Measurements from ENCODE around the gene KRT84. TPM values are rescaled to one million over a fixed set of nuclear protein-coding genes. Genes with fewer than 3 reads are reported as not detected.
A peak's percentile ranks its signal among the peaks of the same experiment; 100 is the strongest.

The KRT84 gene
- total RNA-seq, 4 donors from 2014 or later = not detected

DNA sequence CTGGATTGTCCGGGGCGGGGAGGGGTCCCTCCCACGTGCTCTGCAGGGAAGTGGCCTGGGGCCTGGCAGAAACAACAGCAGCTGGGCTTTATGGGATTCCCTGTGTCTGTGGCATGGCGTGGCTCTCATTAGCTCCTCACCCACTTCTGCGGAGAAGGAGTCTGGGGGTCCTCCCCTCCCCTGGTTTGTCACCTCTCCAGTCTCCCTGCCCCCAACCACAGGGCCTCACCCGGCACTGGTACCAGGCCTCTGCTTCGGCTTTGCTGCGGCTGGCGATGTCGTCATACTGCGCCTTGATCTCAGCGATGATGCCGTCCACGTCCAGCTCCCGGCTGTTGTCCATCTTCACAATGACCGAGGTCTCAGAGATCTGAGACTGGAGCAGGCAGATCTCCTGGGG lies 14.3 kb upstream of the KRT84 start:
- no peaks in the 10 kb centered on the region for H3K36me3 ChIP-seq
- H3K4me1 ChIP-seq = no peaks in the 10 kb centered on the region
- no peak for DNase-seq
- no peaks in the 10 kb centered on the region for H3K27me3 ChIP-seq
- no peak for TF ChIP-seq POLR2A (IDR thresholded peaks at IDR 0.05)
- H3K27ac ChIP-seq = no peak overlapping the region
- H3K9me3 ChIP-seq = no peaks in the 10 kb centered on the region
- H3K4me3 ChIP-seq = no peak overlapping the region

DNA sequence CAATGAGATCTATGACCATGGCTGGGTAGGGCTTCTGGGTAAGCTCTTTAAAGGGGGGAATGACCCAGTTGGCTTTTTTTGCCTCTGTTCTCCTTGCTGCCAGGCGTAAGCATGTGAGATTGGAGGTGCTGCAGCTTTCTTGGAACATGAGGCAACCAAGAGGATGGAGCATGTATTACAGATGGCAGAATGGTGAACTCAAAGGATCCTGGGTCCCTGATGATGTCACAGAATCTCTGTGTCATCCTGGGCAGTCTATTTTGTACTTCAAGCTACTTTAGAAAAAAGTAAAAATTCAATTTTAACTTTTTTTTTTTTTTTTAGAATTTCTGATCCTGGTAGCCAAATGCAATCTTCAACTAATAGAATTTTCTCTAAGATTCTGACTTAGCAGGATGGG lies 12.7 kb upstream of the KRT84 start:
- no peak overlapping the region for H3K27ac ChIP-seq

DNA sequence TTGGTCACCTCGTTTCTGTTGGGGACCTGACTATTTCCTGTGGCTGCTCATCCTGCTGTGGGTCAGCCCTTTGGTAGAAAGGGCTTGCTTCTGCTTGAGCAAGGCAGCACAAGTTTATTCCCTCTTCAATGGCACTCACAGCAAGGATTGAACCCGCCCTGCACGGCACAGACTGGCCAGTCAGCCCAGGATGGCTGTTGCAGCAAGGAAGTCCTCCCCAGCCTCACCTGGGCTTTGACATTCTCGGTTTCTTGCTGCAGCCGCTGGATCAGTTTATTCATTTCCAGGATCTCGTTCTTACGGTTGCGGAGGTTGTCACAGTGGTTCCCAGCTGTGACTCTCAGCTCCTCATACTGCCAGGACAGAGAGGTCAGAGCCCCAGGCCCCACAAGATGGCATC lies 11.2 kb upstream of the KRT84 start:
- no peak overlapping the region for H3K4me3 ChIP-seq
- no peak for TF ChIP-seq POLR2A (IDR thresholded peaks at IDR 0.05)
- TF ChIP-seq, protein P1, sequence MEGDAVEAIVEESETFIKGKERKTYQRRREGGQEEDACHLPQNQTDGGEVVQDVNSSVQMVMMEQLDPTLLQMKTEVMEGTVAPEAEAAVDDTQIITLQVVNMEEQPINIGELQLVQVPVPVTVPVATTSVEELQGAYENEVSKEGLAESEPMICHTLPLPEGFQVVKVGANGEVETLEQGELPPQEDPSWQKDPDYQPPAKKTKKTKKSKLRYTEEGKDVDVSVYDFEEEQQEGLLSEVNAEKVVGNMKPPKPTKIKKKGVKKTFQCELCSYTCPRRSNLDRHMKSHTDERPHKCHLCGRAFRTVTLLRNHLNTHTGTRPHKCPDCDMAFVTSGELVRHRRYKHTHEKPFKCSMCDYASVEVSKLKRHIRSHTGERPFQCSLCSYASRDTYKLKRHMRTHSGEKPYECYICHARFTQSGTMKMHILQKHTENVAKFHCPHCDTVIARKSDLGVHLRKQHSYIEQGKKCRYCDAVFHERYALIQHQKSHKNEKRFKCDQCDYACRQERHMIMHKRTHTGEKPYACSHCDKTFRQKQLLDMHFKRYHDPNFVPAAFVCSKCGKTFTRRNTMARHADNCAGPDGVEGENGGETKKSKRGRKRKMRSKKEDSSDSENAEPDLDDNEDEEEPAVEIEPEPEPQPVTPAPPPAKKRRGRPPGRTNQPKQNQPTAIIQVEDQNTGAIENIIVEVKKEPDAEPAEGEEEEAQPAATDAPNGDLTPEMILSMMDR (IDR thresholded peaks at IDR 0.05) = no peak
- no peaks in the 10 kb centered on the region for H3K9me3 ChIP-seq
- peak in 1 of 3 donors; percentile 23 for DNase-seq
- no peaks in the 10 kb centered on the region for H3K27me3 ChIP-seq
- H3K27ac ChIP-seq = no peak overlapping the region
- H3K36me3 ChIP-seq = no peaks in the 10 kb centered on the region
- H3K4me1 ChIP-seq = no peaks in the 10 kb centered on the region

More for the DNA sequence above, 12.7 kb upstream of the KRT84 start:
- Histone ChIP-seq H3K4me1 (no peaks in the 10 kb centered on the region), H3K27me3 (no peaks in the 10 kb centered on the region), H3K4me3 (no peak overlapping the region), H3K36me3 (no peaks in the 10 kb centered on the region), H3K9me3 (no peaks in the 10 kb centered on the region)
- DNase-seq = no peak
- no peak for TF ChIP-seq POLR2A (IDR thresholded peaks at IDR 0.05)
- TF ChIP-seq, protein P1 (IDR thresholded peaks at IDR 0.05) = no peak

DNA sequence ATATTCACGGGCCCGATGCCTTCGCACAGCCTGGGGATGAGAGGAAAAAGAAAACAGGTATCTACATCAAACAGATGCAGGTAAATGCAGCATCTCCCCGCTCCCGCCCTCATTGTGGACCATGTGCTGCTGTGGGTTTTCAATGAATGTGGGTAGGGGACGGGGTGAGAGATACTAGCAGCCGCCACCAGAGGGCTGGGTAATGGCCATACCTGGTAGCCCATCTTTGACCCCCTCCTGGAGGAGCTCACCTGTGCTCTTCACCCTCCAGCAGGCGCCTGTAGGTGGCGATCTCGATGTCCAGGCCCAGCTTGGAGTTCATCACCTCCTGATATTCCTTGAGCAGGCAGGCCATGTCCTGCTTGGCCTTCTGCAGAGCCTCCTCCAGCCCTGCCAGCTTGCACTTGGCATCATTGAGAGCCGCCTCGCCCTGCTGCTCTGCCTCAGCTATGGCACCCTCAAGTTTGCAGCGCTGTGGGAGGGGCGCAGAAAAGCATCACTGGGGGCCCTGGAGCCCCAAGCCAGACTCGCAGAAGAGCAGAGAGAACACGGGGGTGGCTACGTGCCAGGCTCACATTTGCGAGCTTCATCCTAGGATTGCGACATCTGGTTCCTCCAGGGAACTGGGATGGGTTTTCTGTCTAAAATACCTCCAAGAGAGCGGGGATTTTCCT lies 10.4 kb upstream of the KRT84 start:
- Histone ChIP-seq H3K36me3 (no peaks in the 10 kb centered on the region), H3K27me3 (no peaks in the 10 kb centered on the region), H3K27ac (no peak overlapping the region), H3K9me3 (no peaks in the 10 kb centered on the region), H3K4me3 (no peak overlapping the region), H3K4me1 (no peaks in the 10 kb centered on the region)
- peak in 2 of 3 donors; percentile 55 to 56 for DNase-seq
- no peak for TF ChIP-seq POLR2A (IDR thresholded peaks at IDR 0.05)
- TF ChIP-seq, protein P1 (IDR thresholded peaks at IDR 0.05) = peak in 4 of 6 experiments; percentile 17 to 37 (median 31)

DNA sequence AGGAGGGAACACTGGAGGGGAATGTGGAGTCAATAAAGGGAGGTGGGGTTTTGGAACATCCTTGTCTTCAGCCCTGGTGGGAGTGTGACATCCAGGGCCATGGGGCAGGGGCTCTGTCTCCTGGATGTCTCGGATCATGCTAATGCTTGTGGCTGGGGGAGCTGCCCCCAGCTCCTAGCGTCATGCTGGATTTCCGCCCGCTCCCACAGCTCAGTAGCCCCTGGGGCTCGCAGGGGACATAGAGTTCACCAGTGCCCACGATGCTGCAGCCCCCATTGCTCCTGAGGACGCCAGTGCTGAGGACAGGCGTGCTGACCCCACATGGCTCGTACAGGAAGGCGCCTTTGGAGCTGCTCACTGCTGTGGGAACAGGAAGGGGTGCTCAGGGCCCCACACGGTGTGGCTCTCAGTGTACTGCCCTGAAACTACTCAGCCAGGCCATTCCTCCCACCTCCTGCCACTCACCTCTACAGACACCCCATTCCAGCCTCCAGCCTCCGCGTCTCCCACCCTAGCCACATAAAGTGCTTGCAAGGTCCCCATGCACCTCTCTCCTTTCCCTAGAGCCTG lies 9.5 kb upstream of the KRT84 start:
- no peaks in the 10 kb centered on the region for H3K27me3 ChIP-seq
- TF ChIP-seq POLR2A (IDR thresholded peaks at IDR 0.05) = no peak
- TF ChIP-seq, protein P1 (IDR thresholded peaks at IDR 0.05) = no peak
- H3K4me3 ChIP-seq = no peak overlapping the region
- H3K4me1 ChIP-seq = no peaks in the 10 kb centered on the region
- no peaks in the 10 kb centered on the region for H3K36me3 ChIP-seq
- no peak overlapping the region for H3K27ac ChIP-seq
- DNase-seq = peak in 1 of 3 donors; percentile 32
- no peaks in the 10 kb centered on the region for H3K9me3 ChIP-seq

DNA sequence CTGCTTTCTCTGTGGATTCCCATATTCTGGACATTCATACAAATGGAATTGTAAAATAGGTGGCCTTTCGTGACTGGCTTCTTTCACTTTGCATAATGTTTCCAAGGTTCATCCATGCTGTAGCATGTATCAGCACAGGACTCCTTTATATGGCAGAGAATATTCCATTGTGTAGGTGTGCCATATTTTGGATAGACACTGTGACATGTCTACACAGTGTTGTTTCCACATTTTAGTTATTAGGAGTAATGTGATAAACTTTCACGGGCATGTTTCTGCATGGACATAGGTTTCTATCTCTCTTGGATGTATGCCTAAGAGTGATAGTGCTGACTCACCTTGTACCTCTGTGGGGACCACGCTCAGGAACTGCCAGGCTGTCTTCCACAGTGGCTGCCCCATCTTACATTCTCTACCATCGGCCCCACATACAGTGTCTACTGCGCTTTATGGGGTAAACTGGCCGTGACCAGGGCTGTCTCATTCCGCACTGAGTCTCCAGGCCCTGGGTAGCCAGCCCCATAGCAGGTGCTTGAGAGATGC lies 7.1 kb upstream of the KRT84 start:
- Histone ChIP-seq H3K27me3 (no peaks in the 10 kb centered on the region), H3K4me1 (no peaks in the 10 kb centered on the region), H3K9me3 (no peaks in the 10 kb centered on the region), H3K27ac (no peak overlapping the region), H3K36me3 (no peaks in the 10 kb centered on the region), H3K4me3 (no peak overlapping the region)
- DNase-seq = no peak
- no peak for TF ChIP-seq POLR2A (IDR thresholded peaks at IDR 0.05)
- TF ChIP-seq, protein P1 (IDR thresholded peaks at IDR 0.05) = no peak
